Measurements from ENCODE around the gene HIVEP3.
A peak's percentile ranks its signal among the peaks of the same experiment; 100 is the strongest.
"Not testable (repeated sequence)": the region's sequence is repeated elsewhere in the genome, so short reads cannot be mapped to it uniquely, and the experiment has no call there.

HIVEP3 gene

DNA sequence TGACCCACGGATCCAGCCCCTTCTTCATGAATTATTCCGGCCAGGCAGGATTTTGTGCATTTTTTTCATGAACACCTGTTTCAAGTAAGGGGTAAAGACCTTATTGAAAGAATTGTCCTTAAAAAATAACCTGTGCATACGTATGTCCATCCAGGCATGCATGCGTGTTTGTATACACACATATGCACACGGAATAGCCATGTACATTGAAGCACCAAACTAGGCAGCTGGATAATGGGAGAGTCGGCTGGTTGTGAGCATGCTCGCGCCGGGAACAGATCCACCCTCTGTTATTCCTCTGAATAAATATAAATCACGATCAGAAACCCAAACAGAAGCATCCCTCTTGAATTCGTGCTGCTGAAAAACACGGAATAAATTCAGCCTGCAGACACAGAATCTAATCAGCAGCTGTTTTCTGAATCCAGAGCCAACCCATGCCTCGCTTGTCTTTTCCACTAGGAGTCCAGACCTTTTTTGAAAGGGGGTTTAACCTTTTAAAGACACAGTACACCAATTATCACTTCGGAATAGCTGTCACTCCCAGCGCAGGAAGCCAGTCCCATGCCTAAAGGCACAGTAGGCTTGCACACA is at the start of gene HIVEP3:
Gene HIVEP3 (minus strand): TSS at position 473 of the 594 bp plus-strand sequence.
- DNase-seq, result peak; percentile 23
- in situ Hi-C loops (cut with MboI; ENCODE audit: low pct_unique_long_range_greater_than_20kb, low sequenced_read_pairs), result no loop called here

- in situ Hi-C loops (cut with MboI; ENCODE audit: low pct_unique_long_range_greater_than_20kb, low sequenced_read_pairs), result no loop called here
These were observed 45.7 kb upstream of the HIVEP3 start for GRCh38 chr1:41964400-41964799.

DNA sequence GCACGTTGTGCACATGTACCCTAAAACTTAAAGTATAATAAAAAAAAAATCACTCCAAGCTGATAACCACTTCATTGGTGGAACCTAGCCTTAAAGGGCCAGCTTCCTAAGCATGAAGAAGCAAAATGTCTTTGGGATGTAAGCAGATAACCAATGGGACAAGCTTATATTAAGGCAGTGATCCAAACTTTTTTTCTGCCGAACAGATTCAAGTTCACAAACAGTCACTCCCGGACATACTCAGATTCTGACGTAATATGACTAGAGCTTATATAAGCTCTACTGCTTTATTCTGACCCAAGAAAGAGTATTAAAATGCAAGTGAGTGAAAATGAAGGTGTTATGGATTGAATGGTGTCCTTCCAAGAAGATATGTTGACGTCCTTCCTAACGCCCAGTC is 44.9 kb upstream of the HIVEP3 start:
- in situ Hi-C loops (cut with MboI; ENCODE audit: low pct_unique_long_range_greater_than_20kb, low sequenced_read_pairs), result no loop called here
- no peak for DNase-seq

More at GRCh38 chr1:41964400-41964799, 45.7 kb upstream of the HIVEP3 start:
- DNase-seq, result no peak

DNA sequence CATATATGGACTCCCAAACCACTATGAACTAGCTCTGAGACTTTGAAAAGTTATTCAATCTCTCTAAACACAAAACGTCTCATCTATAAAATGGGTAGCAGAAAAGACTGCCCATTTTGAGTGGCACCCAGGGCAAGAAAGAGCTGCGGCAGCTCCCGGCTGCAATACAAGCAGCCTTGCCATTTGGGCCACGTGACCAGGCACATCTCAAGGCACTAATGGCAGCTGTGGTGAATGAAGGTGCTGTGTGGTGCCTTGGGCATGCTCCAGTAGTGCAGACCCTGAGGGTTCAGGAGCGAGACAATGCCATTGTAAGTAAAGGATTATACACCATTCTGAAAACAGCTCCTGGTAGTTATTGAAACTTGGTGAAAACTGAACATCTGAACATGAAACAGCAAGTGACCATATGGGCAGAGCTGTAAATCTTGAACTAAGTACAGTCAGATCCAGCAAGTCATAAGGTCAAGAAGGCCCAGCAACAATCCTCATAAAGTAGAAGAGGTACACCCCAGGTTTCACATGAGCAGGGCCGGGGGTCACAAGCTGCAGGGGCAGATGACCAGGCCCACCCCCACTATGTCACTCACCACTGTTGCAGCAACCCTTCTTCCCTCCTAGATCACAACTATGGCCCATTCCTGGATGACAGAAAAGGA is 39.4 kb upstream of the HIVEP3 start:
- in situ Hi-C loops (cut with MboI; ENCODE audit: low pct_unique_long_range_greater_than_20kb, low sequenced_read_pairs), result no loop called here
- no peak for DNase-seq

DNA sequence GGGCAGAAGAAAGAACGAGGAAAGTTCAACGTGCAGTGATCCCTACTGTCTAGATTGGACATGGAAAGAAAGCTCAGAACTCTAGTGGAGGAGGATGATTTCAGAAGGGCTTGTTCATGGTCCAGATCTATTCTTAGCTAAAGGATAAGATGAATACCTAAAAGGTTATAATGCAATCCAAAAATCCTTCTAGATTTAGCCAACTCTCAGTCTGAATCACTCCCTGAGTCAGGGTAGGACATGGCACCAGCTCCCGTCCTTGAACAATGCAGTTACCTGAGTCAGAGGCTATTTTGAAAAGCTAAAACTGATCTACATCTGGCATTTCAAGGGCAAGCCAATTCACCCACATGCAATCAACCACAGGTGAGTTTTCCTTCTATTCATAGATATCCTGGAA is 38.8 kb upstream of the HIVEP3 start:
- DNase-seq, result no peak

GRCh38 chr1:41955461-41956159 is 36.9 kb upstream of the HIVEP3 start:
- in situ Hi-C loops (cut with MboI; ENCODE audit: low pct_unique_long_range_greater_than_20kb, low sequenced_read_pairs), result no loop called here
- peak; percentile 24 for DNase-seq

More for the DNA sequence above, 38.8 kb upstream of the HIVEP3 start:
- in situ Hi-C loops (cut with MboI; ENCODE audit: low pct_unique_long_range_greater_than_20kb, low sequenced_read_pairs), result no loop called here

GRCh38 chr1:41954533-41954944 is 35.8 kb upstream of the HIVEP3 start:
- no peak for DNase-seq
- in situ Hi-C loops (cut with MboI; ENCODE audit: low pct_unique_long_range_greater_than_20kb, low sequenced_read_pairs), result no loop called here

DNA sequence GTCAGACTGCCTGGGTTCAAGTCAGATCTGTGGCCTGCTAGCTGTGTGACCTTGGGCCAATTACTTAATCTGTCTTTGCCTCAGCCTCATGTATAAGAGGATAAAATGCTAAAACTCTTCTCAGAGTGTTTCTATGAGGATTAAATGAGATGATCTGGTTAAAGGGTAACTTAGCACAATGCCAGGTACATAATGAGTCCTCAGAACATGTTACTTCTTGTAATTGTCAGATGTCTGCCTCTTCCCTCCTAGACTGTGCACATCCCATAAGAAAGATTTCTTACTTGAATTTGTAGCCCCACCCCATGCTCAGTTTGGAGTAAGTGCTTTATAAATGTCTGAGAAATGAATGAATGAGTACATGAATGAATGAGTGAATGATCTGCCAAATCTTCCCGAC is 34.6 kb upstream of the HIVEP3 start:
- no peak for DNase-seq
- in situ Hi-C loops (cut with MboI; ENCODE audit: low pct_unique_long_range_greater_than_20kb, low sequenced_read_pairs), result no loop called here

DNA sequence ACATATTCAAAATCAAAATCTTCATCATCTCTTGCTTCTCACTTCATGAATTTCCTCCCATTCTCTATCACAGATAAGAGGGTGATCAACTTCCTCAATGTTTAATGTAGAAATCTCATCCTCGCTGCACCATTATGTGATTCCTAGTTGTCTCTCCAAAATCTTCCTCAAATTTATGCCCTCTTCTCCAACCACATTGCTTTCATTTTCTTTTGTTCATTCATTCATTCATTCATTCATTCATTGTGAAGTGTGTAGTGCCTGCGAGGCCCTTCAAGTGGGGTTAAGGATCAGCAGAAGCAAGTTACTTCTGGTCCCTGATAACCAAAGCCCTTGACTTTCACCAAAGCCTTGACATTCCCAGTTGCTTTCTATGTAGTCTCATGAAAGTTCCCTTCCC is 33.5 kb upstream of the HIVEP3 start:
- no peak for DNase-seq
- in situ Hi-C loops (cut with MboI; ENCODE audit: low pct_unique_long_range_greater_than_20kb, low sequenced_read_pairs), result no loop called here

DNA sequence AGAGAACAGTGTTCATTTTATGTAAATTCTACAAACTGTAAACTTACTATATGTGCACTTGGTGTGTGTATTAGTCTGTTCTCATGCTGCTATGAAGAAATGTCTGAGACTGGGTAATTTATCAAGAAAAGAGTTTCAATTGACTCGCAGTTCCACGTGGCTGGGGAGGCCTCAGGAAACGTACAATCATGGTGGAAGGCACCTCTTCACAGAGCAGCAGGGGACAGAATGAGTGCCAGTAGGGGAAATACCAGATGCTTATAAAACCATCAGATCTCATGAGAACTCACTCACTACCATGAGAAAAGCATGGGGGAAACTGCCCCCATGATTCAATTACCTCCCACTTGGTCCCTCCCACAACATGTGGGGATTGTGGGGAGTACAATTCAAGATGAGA is 32.8 kb upstream of the HIVEP3 start:
- in situ Hi-C loops (cut with MboI; ENCODE audit: low pct_unique_long_range_greater_than_20kb, low sequenced_read_pairs); DNase-seq: not testable (repeated sequence)

DNA sequence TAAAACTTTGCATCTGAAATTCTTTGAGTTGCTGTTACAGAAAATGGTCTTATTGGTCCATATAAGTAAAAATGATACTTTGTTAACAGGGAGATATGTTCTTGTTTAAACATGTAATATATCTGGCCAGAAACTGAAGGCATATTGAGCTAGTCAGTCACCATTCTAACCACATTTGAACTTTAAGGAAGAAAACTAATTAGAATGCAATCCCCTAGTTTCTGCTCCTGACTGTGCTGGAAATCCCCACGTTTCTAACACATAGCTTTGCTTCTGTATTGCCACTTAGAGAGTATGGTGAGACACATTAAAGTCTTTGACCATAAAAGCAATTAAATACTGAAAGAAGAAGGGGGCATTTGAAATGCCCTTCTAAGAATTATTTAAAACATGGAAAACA is 32.1 kb upstream of the HIVEP3 start:
- DNase-seq, result no peak
- in situ Hi-C loops (cut with MboI; ENCODE audit: low pct_unique_long_range_greater_than_20kb, low sequenced_read_pairs), result no loop called here

DNA sequence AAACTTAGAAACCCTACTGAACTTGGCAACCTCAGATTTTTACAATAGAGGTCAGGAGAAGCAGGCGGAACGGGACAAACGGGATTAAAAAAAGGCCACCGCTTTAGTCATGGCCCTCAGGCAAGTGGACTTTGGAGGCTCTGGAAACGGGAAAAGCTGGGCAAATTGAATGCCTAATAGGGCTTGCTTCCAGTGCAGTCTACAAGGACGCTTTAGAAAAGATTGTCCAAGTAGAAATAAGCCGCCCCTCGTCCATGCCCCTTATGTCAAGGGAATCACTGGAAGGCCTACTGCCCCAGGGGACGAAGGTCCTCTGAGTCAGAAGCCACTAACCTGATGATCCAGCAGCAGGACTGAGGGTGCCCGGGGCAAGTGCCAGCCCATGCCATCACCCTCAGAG is 27.2 kb upstream of the HIVEP3 start:
- in situ Hi-C loops (cut with MboI; ENCODE audit: low pct_unique_long_range_greater_than_20kb, low sequenced_read_pairs); DNase-seq: not testable (repeated sequence)

GRCh38 chr1:41943717-41944116 is 25.0 kb upstream of the HIVEP3 start:
- DNase-seq, result no peak
- in situ Hi-C loops (cut with MboI; ENCODE audit: low pct_unique_long_range_greater_than_20kb, low sequenced_read_pairs), result no loop called here

- DNase-seq, result no peak
- in situ Hi-C loops (cut with MboI; ENCODE audit: low pct_unique_long_range_greater_than_20kb, low sequenced_read_pairs), result no loop called here
These were observed 23.6 kb upstream of the HIVEP3 start for GRCh38 chr1:41942278-41942677.

- in situ Hi-C loops (cut with MboI; ENCODE audit: low pct_unique_long_range_greater_than_20kb, low sequenced_read_pairs), result no loop called here
These were observed 22.7 kb upstream of the HIVEP3 start for GRCh38 chr1:41941381-41941780.

GRCh38 chr1:41939194-41939593 is 20.5 kb upstream of the HIVEP3 start:
- no peak for DNase-seq
- in situ Hi-C loops (cut with MboI; ENCODE audit: low pct_unique_long_range_greater_than_20kb, low sequenced_read_pairs), result no loop called here

More at GRCh38 chr1:41941381-41941780, 22.7 kb upstream of the HIVEP3 start:
- no peak for DNase-seq

DNA sequence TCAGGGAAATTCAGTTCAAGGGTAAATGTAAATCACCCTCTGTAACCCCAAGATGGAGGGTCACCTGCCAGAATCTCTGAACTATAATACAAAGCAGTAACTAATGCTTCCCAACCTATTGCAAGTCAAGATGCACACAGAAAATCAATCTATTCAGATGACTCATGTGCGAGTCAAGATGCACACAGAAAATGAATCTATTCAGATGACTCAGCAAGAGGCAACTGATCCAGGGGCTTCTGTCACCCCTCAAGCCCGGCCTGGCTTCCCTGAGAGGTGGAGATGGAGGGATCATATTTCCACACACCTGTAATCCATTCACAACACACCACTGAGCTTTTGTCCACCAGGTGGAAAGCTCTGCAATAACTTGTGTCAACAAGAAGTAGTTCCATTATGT is 17.4 kb upstream of the HIVEP3 start:
- DNase-seq, result no peak
- in situ Hi-C loops (cut with MboI; ENCODE audit: low pct_unique_long_range_greater_than_20kb, low sequenced_read_pairs), result no loop called here

GRCh38 chr1:41935226-41935625 is 16.5 kb upstream of the HIVEP3 start:
- in situ Hi-C loops (cut with MboI; ENCODE audit: low pct_unique_long_range_greater_than_20kb, low sequenced_read_pairs), result no loop called here
- DNase-seq, result no peak

- no peak for DNase-seq
- in situ Hi-C loops (cut with MboI; ENCODE audit: low pct_unique_long_range_greater_than_20kb, low sequenced_read_pairs), result no loop called here
These were observed 14.4 kb upstream of the HIVEP3 start for GRCh38 chr1:41933106-41933505.

DNA sequence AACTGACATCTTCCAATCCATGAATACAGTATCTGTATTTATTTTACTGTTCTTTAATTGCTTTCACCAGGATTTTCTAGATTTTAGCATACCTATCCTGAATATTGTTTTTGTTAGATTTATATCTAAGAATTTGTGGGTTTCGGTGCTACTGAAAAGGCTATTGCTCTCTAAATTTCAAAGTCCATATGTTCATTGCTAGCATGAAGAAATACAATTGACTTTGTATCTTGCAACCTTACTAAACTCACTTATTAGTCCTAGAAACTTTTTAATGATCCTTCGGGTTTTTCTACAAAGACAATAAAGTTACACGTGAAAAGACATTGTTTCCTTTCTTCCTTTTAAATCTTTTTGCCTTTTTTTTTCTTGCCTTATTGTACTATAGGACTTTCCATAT is 12.9 kb upstream of the HIVEP3 start:
- in situ Hi-C loops (cut with MboI; ENCODE audit: low pct_unique_long_range_greater_than_20kb, low sequenced_read_pairs), result no loop called here
- DNase-seq, result no peak

All from KBM-7 (cell line).